B cell (primary cell): ENCODE measurements around the gene N4BP2L2.

Experiments
- EZH2 ChIP-seq: IDR thresholded peaks from 2 replicates; pipeline ENCODE4 v1.6.1; 2012; ENCODE audit warnings: borderline replicate concordance, low read depth, mild to moderate bottlenecking, moderate library complexity, low read length; ENCODE audit not compliant: insufficient read depth, poor library complexity, severe bottlenecking
- TF ChIP-seq, protein P1 (sequence below): fragments of 200-600 bp; IDR thresholded peaks from one replicate; pipeline ENCODE4 v1.8.0; 2022; ENCODE audit warnings: antibody characterized with exemption, mild to moderate bottlenecking

DNA sequence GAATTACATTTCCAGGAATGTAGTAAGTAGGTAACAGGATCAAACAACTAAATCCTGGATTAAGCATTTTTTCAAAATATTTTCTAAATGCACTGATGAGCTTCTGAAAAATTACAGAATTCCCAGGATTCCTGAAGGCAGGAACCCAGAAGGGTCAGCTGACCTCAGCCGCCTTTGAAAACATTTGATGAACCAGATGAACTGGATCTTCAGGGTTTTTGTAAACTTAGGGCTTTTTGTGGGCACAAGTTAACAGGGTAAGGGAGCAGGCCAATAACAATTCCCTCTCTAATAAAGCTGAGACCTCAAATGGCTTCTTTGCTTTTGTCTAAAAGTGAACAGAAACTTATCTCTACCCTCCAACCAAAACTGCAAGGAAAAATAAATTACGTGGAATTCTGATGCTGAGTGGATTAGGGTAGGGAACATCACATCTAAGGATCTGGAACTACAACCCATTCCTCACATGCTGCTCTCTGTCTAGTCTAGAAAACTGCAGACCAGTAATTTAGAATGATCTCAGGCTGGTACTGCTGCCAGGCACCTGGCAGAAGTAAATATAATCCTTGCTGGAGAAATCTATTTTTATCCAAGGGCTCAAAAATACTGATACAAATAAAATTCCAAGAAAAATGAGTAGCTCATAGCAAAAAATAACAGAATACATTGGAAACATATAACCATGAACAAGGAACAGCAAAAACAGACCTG, 62.4 kb downstream of the N4BP2L2 start:
- TF ChIP-seq, protein P1, sequence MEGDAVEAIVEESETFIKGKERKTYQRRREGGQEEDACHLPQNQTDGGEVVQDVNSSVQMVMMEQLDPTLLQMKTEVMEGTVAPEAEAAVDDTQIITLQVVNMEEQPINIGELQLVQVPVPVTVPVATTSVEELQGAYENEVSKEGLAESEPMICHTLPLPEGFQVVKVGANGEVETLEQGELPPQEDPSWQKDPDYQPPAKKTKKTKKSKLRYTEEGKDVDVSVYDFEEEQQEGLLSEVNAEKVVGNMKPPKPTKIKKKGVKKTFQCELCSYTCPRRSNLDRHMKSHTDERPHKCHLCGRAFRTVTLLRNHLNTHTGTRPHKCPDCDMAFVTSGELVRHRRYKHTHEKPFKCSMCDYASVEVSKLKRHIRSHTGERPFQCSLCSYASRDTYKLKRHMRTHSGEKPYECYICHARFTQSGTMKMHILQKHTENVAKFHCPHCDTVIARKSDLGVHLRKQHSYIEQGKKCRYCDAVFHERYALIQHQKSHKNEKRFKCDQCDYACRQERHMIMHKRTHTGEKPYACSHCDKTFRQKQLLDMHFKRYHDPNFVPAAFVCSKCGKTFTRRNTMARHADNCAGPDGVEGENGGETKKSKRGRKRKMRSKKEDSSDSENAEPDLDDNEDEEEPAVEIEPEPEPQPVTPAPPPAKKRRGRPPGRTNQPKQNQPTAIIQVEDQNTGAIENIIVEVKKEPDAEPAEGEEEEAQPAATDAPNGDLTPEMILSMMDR: no peak
- no peak for TF ChIP-seq EZH2
